ENCODE measurements around the gene IRF2.
"Not testable (repeated sequence)": the region's sequence is repeated elsewhere in the genome, so short reads cannot be mapped to it uniquely, and the experiment has no call there.

IRF2 gene

DNA sequence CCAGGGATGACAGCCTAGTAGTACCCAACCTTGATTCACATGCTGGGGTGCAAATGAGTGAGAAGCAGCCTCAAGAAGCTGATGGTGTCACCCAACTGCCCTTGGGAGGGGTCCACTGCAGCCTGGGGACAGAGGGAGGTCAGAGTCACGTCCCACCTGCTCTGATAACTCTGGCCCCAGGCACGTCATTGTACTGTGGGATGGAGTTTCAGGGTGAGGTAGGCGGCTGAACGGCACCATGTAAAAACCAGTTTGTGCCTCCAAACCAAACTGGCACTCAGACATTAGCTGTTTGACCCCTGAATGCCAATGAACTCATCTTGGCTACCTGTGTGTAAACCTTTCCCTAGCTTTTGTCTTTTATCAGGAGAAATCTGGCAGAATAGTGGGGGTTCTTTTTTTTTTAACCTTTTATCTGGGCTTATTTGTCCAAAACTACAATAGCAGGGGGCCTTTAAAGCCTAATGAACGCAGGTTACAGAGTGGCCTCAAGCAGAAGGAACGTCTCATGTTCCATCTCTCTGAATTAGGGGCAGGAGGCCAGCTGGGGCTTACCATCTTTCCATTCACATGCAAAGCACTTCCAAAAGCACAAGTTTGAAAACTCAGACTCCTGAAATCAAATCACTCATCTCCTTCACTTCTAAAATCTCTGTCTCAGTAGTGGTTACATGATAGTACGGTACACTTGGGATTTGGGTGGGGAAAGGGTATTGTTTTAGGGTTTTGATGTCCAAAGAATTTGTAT, 89.4 kb downstream of the IRF2 start:
- no peak for DNase-seq

DNA sequence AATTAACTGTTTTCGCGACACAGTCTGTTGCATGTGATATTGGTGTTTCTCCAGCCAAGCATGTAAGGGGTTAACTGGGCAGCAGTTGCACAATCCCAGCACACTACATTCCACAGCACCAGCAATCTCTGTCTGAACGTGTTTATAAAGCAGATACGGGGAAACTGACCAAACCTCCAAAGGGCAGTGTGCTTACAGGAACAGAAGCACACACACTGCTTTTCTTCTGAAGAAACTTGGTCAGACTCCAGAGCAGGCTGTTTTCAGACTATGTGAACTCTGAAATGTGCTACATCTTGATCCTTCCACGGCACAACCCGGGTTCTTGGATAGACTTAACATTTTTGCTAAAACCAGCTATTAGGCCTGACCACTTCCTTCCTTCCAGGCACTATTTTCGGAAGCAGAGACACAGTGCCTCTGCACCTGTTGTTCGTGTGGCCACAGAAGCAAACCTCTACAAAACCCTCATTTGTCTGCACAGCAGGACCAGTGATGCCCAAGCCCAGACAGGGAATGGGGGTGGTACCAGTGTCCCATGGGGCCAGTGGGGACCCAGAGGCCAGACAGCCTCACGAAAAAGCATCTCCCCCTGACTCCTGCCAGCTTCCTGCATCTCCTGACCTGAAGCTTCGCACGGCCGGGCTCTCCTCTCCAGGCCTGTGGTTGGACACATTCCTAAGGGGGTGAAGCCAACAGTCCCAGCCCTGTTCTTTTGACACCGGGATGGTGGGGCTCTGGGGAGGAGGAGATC, 90.1 kb downstream of the IRF2 start:
- no peak for DNase-seq

DNA sequence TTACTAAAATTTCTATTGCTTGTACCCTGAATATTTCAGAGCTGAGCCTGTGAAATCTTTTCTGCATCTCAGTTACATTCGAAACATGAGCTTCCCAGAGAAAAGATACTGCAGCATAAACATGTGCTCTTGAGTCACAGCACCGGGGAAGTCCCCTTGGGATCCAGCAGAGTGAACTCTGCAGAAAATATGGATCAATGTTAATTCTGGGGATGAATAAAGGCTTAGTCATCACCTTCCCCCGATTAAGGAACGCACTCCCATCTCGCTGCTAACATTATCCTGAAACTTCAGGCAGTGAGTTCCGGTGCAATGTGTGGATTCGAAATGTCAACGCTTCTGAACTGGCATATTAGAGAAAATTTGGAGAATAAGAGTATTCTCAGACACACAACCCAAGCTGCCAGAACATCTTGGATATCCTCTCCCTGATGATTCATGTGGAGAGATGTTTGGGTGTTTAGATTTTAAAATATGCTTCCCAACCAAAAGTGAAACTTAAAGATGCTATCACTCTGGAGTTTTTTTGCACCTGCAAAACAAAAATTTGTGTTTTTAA, 90.8 kb downstream of the IRF2 start:
- DNase-seq = no peak

DNA sequence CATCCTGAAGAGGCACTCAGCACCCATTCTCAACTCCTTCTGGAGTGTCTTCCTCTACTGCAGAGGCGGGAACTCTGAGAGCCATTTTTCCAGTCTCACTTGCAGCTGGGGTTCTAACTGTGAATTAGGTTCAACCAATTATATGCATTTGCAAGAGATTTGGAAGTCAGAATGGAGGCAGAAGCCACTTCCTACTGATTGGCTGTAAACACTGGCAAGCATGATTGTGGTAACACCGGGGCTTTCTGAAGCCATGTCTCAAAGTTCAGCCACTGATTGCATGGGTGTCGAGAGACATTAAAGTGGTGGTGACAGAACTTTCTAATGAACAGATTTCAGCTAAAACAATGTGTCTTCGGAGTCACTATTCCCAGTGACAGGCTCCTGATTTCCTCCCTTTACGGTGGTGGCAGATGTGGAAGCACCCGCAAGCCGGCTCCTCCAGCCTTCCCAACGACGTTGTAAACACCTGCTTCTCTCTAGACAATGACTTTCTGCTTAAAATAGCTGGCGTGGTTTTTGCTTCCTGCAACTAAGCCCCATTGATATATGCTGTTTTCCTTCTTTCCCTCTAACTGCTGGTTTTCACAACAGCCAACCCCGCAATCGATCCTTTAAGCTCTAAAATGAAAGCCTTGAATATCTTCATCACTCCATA, 92.0 kb downstream of the IRF2 start:
- no peak for DNase-seq

DNA sequence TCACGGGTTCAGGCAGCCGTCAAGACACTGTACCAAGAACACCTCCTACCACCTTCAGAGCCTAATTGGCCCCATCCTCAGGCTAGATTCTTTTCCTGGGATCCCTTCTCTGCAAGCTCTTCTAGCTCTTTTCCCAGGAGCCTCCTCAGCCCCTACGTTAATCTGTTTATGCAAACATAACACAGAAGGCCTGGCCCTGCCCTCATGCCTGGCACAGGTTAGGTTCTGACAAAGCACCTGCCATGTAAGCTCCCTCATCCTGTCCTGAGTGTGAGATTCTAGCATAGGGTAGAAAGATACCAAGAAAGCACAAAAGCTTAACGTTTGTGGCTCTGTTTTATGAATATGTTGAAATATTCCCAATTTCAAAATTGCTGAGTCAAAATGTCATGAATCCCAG, 93.6 kb downstream of the IRF2 start:
- no peak for DNase-seq

DNA sequence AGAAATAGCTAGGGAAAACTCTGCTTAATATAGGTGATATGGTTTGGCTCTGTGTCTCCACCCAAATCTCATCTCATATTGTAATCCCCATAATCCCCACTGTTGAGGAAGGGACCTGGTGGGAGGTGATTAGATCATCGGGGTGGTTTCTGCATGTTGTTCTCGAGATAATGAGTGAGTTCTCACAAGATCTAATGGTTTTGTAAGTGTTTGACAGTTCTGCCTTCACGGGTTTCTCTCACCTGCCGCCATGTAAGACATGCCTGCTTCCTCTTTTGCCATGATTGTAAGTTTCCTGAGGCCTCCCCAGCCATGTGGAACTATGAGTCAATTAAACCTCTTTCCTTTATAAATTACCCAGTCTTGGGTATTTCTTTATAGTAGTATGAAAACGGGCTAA, 94.1 kb downstream of the IRF2 start:
- DNase-seq = not testable (repeated sequence)

DNA sequence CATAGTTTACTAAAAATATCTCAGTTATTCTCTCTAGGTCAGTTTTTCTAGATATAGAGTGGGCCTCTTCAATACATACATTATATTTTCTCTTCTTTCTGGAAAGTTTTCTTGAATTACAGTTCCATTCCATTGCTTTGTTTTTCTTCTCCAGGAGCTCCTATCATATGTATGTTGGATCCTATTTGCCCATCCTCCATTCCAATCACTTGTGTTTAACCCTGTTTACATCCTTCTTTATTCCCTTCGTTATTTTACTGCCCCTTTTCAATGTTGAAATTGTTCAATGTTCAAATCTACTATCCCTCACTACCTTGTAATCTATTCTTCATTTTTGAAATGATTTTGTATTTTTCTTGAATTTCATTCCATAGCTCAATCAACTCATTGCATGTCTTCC, 97.4 kb downstream of the IRF2 start:
- DNase-seq = no peak

DNA sequence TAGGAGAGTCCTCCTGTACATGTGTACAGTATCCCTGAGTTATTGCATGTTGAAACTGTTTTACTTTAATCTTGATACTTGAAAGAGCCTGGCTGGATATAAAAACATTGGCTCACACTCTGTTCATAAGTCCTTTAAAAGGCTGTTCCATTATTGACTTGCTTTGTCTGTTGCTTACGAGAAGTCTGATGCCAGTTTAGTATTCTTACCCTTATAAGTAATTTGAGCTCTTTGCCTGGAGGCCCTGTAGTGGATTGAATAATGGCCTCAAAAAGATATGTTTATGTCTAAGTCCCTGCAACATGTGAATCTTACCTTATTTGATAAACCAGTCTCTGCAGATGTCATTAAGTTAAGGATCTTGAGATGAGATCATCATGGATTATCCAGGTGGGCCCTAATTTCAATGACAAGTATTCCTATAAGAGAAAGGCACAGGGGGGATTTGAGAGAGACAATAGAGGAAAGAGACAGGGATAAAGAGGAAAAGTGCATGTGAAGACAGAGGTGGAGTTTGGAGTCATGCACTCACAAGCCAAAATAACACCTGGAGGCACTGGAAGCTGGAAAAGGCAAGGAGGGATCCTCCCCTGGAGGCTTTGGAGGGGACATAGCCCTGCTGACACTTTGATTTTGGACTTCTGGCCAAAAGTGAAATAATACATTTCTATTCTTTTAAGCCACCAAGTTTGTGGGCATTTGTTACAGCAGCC, 98.1 kb downstream of the IRF2 start:
- no peak for DNase-seq

DNA sequence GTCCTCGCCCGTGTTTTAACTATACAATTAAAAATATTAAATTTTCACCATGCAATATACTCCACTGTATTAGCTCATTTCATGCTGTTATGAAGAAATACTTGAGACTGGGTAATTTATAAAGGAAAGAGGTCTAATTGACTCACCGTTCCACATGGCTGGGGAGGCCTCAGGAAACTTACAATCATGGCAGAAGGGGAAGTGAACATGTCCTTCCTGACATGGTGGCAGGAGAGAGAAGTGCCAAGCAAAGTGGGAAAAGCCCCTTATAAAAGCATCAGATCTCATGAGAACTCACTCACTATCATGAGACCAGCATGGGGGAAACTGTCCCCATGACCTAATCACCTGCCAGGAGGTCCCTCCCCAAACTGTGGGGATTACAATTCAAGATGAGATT, 98.7 kb downstream of the IRF2 start:
- DNase-seq = not testable (repeated sequence)

DNA sequence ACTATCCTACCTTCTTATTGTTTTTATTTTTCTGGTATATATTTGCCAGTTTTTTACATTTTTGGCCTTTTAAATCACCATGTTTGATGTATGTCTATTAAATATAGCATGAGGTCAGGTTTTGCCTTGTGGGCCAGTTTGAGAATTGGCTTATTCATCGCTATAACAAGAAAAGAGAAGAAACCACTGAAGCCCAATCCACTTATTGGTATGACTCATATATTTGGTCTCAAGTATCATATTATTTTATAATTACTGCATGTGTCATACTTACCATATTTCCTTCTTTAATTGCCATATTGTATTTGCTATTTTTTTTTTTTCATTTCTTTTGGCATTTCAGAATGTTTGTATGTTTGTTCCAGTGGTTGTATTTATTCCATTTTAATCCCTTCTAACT, 99.3 kb downstream of the IRF2 start:
- DNase-seq = no peak

DNA sequence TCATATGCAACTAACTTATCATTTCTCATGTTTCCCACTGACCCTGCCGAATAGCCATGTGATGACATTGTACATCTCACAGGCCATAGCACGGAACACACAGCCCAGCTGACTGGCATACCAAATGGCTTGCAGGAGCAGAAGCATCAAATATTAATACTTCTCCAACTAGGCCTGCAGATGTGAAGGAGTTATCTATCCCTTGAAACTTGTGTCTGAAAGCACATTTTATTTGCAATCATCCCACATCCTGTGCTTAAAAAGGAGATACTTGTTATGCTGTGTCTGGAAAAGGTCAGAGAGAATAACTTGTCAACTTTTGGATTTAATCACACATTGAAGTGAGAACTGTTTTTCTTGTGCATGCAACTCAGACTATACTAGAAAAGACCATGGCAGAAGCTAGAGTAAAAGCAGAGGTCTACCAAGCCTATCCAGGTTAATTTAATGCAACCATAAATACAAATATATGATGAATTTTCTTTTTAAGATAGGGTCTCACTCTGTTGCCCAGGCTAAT, 100.4 kb downstream of the IRF2 start:
- no peak for DNase-seq

DNA sequence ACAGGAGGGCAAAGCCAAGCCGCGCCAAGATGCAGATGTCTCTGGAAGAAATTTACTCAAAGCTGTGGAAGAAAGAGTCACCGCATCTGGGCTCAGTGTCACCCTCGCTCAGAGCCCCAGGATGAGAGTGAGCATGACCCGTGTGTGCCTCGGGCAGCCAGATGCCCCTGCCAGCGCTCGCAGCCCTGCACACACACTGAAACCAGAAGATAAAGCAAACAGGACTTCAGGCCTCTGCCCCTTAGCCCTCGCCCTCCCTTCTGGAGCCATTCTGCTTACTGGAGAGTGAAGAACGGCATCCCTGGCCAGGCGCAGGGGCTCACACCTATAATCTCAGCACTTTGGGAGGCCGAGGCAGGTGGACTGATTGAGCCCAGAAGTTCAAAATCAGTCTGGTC, 103.0 kb downstream of the IRF2 start:
- DNase-seq = no peak

DNA sequence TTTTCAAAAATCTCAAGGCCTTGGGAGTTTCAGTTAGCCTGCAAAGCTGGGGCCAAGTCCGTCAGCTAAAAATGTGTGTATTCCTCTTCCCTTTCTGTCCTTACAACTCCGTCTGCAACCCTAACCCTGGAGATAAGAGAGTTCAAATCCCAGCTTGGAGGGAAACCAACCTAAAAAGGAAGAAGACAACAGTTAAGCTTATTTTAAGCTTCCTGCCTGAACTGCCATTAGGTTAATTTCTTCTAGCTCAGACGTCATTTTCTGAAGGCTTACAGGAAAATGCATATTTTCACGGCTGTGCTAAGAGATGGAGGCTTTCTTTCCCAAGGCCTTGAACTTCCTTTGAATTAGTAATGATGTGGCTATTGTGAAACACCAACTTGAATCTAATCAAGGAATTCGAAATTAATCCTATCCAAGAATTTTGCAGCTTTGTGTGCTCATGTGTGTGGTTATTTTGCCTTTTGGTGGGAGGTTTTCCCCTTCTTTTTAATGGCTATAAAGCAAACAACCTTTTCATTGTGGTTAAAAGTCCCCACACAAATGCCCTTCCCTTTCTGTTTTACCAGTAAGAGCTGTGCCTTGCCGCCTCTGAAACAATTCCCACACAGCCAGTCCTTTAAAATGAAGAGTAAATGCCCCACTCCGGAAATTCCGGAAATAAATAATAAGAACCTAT, 103.5 kb downstream of the IRF2 start:
- no peak for DNase-seq

DNA sequence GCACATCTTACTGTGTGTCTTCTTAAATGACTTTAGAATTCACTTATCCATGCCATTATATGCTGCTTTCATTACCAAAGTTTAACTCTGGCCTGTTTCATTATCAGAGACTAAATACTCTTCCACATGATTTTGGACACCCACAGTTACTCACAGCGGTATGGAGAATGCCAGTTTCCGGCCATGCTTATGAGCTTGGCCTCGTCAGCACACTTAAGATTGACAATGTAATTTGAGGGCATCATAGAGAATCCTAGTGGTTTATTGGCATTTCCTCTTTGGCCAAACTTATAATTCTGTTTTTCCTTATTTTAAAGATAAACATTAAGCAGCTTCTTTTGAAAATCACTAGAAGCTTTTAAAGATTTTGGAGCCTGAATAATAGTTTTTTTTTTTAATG, 104.5 kb downstream of the IRF2 start:
- no peak for DNase-seq

DNA sequence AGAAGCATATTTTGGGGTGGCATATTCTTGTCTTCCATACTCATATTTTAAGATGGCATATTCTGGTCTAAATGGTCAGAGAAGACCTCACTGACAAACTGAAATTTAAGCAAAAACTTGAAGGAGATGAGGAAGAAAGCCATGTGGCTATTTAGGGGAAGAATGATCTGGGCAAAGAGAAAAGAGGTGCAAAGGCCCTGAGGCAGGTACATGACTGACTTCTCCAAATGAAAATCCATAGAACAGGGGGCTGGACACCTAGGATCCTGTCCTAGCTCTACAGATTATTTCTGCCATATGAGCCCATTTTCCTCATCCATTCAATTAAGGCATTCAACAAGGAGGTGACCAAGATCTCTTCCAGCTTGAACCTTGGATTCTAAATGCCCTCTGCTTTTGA, 105.6 kb downstream of the IRF2 start:
- DNase-seq = no peak

DNA sequence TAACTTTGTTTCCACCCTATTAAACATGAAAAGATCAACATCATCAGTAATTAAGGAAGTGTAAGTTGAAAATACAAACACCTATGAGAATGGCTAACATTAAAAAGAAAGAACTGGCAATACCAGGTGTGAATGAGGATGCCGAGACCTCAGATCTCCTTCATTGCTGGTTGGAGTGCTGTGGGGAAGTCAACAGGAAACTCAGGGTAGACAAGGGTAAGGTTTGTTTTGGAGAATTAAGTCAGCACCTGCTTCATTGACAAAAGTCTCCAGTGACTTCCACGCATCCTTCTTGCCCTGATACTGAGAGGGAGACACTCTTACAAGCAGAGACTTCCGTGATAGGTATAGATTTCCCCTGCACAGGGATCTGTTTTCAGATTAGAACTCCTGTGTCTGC, 106.1 kb downstream of the IRF2 start:
- no peak for DNase-seq

DNA sequence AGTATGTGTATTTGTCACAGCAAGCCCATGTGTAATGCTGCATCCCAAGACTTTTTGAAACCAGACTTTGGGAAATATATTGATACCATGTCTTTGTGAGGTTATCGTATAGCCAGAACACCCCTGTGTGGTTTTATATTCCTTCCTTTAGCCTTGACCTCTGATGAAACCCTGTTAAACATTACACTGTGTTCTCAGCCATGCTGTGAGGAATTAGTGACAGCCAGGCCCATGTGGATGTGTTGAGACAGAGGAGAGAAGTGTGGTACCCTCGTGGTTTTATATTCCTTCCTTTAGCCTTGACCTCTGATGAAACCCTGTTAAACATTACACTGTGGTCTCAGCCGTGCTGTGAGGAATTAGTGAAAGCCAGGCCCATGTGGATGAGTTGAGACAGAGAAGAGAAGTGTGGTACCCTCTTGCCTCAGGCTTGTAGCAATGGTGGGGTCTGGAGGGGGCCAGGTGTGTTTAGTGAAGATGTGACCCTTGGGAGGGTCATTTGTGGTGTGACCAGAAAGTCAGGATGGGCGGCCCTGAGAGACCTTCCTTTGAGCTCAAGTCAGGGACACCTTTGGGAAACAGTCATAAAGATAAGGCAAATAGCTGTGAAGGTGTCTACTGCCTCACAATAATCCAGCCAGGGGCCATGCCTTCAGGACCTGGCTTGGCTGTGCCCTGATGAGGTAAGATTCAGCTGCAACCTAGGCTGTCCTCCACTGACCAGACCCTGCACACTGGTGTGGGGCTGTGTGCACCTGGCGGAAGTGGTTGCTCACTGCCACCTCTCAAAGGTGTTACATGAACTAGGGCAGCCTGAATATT, 110.0 kb downstream of the IRF2 start:
- DNase-seq = no peak

DNA sequence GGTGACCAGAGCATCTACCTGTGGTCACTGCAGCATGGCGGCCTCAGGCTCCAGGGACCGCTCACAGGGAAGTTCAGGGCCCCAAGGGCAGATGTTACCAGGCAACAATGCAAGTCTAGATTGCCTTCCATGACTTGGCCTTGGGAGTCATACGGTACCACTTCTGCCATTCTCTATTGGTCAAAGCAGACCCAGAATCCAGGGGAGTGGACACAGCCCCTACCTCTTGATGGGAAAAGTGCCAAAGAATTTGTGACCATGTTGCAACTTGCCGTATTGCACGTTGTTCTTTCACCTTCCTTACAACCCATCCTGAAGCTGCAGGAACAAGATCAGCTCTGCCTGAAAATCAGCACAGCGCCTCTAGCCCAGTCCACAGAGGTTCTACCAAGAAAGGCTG, 111.1 kb downstream of the IRF2 start:
- DNase-seq = no peak

DNA sequence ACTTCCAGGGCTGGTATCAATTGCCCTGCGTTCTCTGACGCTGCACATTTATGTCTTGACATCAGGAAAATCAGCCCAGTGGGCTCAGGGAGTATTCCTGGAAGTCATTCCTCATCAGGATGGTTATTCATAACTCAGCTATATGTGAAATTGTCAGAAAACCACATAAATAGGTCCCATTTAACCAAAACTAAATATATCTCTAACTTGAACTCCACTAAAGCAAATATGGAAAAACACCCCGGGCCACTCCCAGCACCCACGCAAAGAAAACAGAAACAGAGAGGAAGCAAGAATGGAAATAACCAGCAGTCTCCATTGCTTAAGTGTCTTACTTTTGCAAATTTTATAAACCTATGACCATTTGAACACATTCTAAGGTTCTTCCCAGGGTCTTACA, 112.0 kb downstream of the IRF2 start:
- DNase-seq = no peak

DNA sequence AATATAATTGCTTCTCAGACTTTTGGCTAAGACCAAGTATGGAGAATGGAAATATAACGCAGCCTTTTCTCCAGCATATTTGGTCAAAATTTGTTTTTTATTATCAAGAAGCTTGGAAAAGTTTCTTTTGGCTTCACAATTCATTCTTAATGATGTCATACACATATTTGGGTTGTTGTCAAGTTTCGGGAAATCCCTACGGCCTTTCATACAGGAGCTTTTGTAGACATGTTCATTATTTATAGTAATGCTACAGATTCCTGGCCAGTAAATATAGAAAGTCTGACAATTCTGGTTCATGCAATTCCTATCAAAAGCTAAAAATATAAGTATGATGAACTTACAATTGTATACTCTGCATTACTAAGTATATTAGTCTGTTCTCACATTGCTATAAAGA, 112.9 kb downstream of the IRF2 start:
- no peak for DNase-seq

DNA sequence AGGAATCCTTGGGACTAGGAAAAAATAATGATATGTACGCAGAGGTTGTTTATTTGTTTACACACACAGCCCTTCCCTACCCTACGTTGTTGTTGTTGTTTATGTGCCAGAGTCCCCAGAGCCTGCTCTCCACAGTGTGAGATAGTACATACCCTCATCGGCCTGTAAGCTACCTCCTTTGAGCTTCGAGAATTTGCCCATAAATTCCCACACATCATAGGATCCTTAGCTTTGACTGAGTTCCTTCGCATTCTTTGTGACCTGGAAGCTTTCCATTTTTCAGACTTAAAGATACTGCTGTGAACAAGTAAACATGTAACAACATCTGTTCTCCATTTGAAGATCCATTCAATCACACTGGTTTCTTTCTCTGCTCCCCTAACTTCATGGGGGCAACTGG, 114.5 kb downstream of the IRF2 start:
- DNase-seq = no peak

Measured in retina (tissue), 1 donor.